ENCODE data around the gene C11orf86. TPM values are rescaled to one million over a fixed set of nuclear protein-coding genes. Genes with fewer than 3 reads are reported as not detected.

Gene C11orf86
- total RNA-seq, 1 experiment from 2014 or later, result 0.28 TPM

GRCh38 chr11:66956689-66957290 is 18.3 kb upstream of the C11orf86 start:
- Histone ChIP-seq H3K4me3 (ENCODE audit: low read depth in 2 of 2, low read length in 2 of 2) (peak overlapping the region in 1 of 2 experiments; percentile 74; a peak in 1 of 4 replicates), H3K27ac (ENCODE audit: low read length) (no peak overlapping the region), H3K27me3 (ENCODE audit: control insufficient read depth, insufficient read depth, low read length) (no peaks in the 10 kb centered on the region), H3K9me3 (ENCODE audit: control insufficient read depth, insufficient read depth, low read depth, low read length) (no peaks in the 10 kb centered on the region), H3K4me1 (ENCODE audit: control insufficient read depth, insufficient read depth, low read length) (peaks cover 15% of the 10 kb centered on the region), H3K36me3 (ENCODE audit: control insufficient read depth, insufficient read depth, low read length) (no peaks in the 10 kb centered on the region)
- in situ Hi-C loops (cut with HindIII; ENCODE audit: low pct_unique_long_range_greater_than_20kb, low sequenced_read_pairs), result no loop called here
- ChIA-PET POLR2A (no interaction called here), CTCF (interaction anchor here (1.3 kb wide), 1 partner anchor 19 kb away, joined by 4 read pairs; no protein-coding TSS in a partner anchor)
- no peak for TF ChIP-seq TCF7L2 (IDR thresholded peaks at IDR 0.05; ENCODE audit: low read depth, low read length)
- no peak for TF ChIP-seq SIN3A (IDR thresholded peaks at IDR 0.05; ENCODE audit: borderline replicate concordance, insufficient read depth, low read depth, low read length)
- no peak for TF ChIP-seq POLR2AphosphoS5 (IDR thresholded peaks at IDR 0.05; ENCODE audit: low read depth, low read length)
- no peak for TF ChIP-seq REST (IDR thresholded peaks at IDR 0.05; ENCODE audit: insufficient read depth in 1 of 2, low read depth in 2 of 2, low read length in 1 of 2)
- TF ChIP-seq, protein P1, sequence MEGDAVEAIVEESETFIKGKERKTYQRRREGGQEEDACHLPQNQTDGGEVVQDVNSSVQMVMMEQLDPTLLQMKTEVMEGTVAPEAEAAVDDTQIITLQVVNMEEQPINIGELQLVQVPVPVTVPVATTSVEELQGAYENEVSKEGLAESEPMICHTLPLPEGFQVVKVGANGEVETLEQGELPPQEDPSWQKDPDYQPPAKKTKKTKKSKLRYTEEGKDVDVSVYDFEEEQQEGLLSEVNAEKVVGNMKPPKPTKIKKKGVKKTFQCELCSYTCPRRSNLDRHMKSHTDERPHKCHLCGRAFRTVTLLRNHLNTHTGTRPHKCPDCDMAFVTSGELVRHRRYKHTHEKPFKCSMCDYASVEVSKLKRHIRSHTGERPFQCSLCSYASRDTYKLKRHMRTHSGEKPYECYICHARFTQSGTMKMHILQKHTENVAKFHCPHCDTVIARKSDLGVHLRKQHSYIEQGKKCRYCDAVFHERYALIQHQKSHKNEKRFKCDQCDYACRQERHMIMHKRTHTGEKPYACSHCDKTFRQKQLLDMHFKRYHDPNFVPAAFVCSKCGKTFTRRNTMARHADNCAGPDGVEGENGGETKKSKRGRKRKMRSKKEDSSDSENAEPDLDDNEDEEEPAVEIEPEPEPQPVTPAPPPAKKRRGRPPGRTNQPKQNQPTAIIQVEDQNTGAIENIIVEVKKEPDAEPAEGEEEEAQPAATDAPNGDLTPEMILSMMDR (IDR thresholded peaks at IDR 0.05), result no peak
- ATAC-seq (no peak), DNase-seq (ENCODE audit: low read depth, low spot score) (no peak)
- intact Hi-C loops (cut with micrococcal nuclease; ENCODE audit: unreplicated experiment), result loop anchor here (5.0 kb wide), 1 partner anchor 66 kb away; the partner anchor contains the start of gene SYT12
- no TSS peak for BruUV-seq (replicated peaks)

DNA sequence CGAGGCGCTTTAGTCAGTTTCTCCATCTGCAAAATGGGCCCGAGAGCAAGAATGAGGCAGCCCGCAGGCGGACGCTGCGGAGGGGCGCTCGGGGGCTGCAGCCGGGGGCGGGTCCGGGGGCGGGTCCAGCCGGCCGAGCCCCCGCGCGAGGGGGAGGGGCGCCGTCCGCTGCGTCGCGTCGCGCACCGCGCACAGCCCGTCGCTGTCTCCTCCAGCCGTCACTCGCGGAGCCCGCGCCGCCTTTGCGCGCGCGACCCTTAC is 17.2 kb upstream of the C11orf86 start:
- in situ Hi-C loops (cut with HindIII; ENCODE audit: low pct_unique_long_range_greater_than_20kb, low sequenced_read_pairs) (no loop called here), intact Hi-C loops (cut with micrococcal nuclease; ENCODE audit: unreplicated experiment) (loop anchor here (5.0 kb wide), 1 partner anchor 64 kb away; the partner anchor contains the start of gene SYT12)
- ATAC-seq (peak; percentile 76), DNase-seq (ENCODE audit: low read depth, low spot score) (no peak)
- Histone ChIP-seq H3K4me3 (ENCODE audit: low read depth in 2 of 2, low read length in 2 of 2) (peak overlapping the region; percentile 59 to 74), H3K36me3 (ENCODE audit: control insufficient read depth, insufficient read depth, low read length) (no peaks in the 10 kb centered on the region), H3K4me1 (ENCODE audit: control insufficient read depth, insufficient read depth, low read length) (peaks cover 11% of the 10 kb centered on the region), H3K27me3 (ENCODE audit: control insufficient read depth, insufficient read depth, low read length) (no peaks in the 10 kb centered on the region), H3K9me3 (ENCODE audit: control insufficient read depth, insufficient read depth, low read depth, low read length) (no peaks in the 10 kb centered on the region), H3K27ac (ENCODE audit: low read length) (peak overlapping the region; percentile 3; the same call in 1 of the 2 replicates)
- ChIA-PET POLR2A (no interaction called here), CTCF (interaction anchor here (1.3 kb wide), 1 partner anchor 18 kb away, joined by 4 read pairs; no protein-coding TSS in a partner anchor)
- no TSS peak for BruUV-seq (replicated peaks)
- TF ChIP-seq, protein P1 (IDR thresholded peaks at IDR 0.05), result no peak
- no peak for TF ChIP-seq SIN3A (IDR thresholded peaks at IDR 0.05; ENCODE audit: borderline replicate concordance, insufficient read depth, low read depth, low read length)
- TF ChIP-seq REST (IDR thresholded peaks at IDR 0.05; ENCODE audit: insufficient read depth in 1 of 2, low read depth in 2 of 2, low read length in 1 of 2), result no peak
- TF ChIP-seq POLR2AphosphoS5 (IDR thresholded peaks at IDR 0.05; ENCODE audit: low read depth, low read length), result no peak
- no peak for TF ChIP-seq TCF7L2 (IDR thresholded peaks at IDR 0.05; ENCODE audit: low read depth, low read length)
